PC-9 (cell line): ENCODE results near the gene TRIP12.

Experiments used
- EZH2 ChIP-seq: fragments of 200-600 bp; sonication (generic); IDR thresholded peaks from 2 replicates; pipeline ENCODE4 v1.8.0; 2017; ENCODE audit warnings: antibody characterized with exemption, low read depth
- TF ChIP-seq, protein P1 (sequence below): fragments of 200-600 bp; sonication (generic); conservative IDR thresholded peaks from 2 replicates; pipeline ENCODE4 v1.6.1; 2017; ENCODE audit warnings: mixed run types, antibody characterized with exemption, mild to moderate bottlenecking, moderate library complexity

GRCh38 chr2:229922449-229923386, 909 bp upstream of the TRIP12 start, which contains the start of gene FBXO36:
- TF ChIP-seq, protein P1, sequence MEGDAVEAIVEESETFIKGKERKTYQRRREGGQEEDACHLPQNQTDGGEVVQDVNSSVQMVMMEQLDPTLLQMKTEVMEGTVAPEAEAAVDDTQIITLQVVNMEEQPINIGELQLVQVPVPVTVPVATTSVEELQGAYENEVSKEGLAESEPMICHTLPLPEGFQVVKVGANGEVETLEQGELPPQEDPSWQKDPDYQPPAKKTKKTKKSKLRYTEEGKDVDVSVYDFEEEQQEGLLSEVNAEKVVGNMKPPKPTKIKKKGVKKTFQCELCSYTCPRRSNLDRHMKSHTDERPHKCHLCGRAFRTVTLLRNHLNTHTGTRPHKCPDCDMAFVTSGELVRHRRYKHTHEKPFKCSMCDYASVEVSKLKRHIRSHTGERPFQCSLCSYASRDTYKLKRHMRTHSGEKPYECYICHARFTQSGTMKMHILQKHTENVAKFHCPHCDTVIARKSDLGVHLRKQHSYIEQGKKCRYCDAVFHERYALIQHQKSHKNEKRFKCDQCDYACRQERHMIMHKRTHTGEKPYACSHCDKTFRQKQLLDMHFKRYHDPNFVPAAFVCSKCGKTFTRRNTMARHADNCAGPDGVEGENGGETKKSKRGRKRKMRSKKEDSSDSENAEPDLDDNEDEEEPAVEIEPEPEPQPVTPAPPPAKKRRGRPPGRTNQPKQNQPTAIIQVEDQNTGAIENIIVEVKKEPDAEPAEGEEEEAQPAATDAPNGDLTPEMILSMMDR = no peak
- TF ChIP-seq EZH2 = no peak
